Activated CD8-positive, alpha-beta memory T cell treated with anti-CD3 and anti-CD28 coated beads for 1 hour (primary cell): ENCODE data around the gene ZBTB1.
"Not testable (repeated sequence)": the region's sequence is repeated elsewhere in the genome, so short reads cannot be mapped to it uniquely, and the experiment has no call there.

ENCODE experiments used
- DNase-seq, 2 donors: peaks; one replicate each; pipeline ENCODE4 v3.0.0-alpha.2; 2020; ENCODE audit warnings: low read depth in 1 of 2; ENCODE audit errors: extremely low read depth in 1 of 2

Gene ZBTB1

GRCh38 chr14:64563696-64564095 is 59.1 kb downstream of the ZBTB1 start:
- DNase-seq = no peak

GRCh38 chr14:64566651-64567122 is 62.1 kb downstream of the ZBTB1 start:
- DNase-seq = no peak

- DNase-seq = no peak
These were observed 64.6 kb downstream of the ZBTB1 start for GRCh38 chr14:64569138-64569631.

- DNase-seq = not testable (repeated sequence)
These were observed 65.1 kb downstream of the ZBTB1 start for GRCh38 chr14:64569646-64570045.

GRCh38 chr14:64572386-64573104 is 68.0 kb downstream of the ZBTB1 start:
- DNase-seq = no peak

GRCh38 chr14:64573109-64573508 is 68.5 kb downstream of the ZBTB1 start:
- no peak for DNase-seq
